A549 (cell line): ENCODE measurements around the gene EXOC1. TPM values are rescaled to one million over a fixed set of nuclear protein-coding genes. Genes with fewer than 3 reads are reported as not detected.

ENCODE experiments used
- ATAC-seq, 2 experiments: fragments of 200-7000 bp in 1 of 2; fragments of >200 bp in 1 of 2; cut with Nextera tagmentation in 1 of 2; cut with Tn5 transposase in 1 of 2; 3 replicates each; pipeline versions ENCODE4 v1.8.0 to v1.9.1; 2018 to 2020; ENCODE audit warnings: mild to moderate bottlenecking in 1 of 2, moderate library complexity in 1 of 2
- CTCF ChIA-PET: fragments of 300-600 bp; sonication (Branson Sonifier 250); formaldehyde crosslinking; extraction: SDS; loops from one replicate; lab custom pipeline; 2021; ENCODE audit warnings: antibody characterized with exemption, inconsistent platforms; lab: Yijun Ruan, JAX
- POLR2A ChIA-PET: fragments of 350-600 bp; formaldehyde crosslinking; extraction: SDS; loops from one replicate; lab custom pipeline; 2021; ENCODE audit warnings: antibody characterized with exemption, inconsistent platforms; lab: Yijun Ruan, JAX
- DNase-seq, 2 experiments: peaks; one replicate each; pipeline versions ENCODE4 v3.0.0 to v3.0.0-alpha.2; 2011 to 2016; ENCODE audit warnings: low read depth in 1 of 2, low spot score in 1 of 2
- FAIRE-seq: peaks from 2 replicates; lab custom pipeline; 2011; peaks lifted over from hg19 to GRCh38; lab: Jason Lieb, UNC
- H3K27ac ChIP-seq, 2 experiments: fragments of >200 bp; sonication (Bioruptor Twin); formaldehyde crosslinking; 3 replicates each; pipeline ENCODE4 v1.5.1; 2016 to 2017
- H3K4me1 ChIP-seq: fragments of >200 bp; sonication (Bioruptor Twin); formaldehyde crosslinking; 3 replicates; pipeline ENCODE4 v1.6.1; 2016
- H3K4me2 ChIP-seq: fragments of >200 bp; sonication (Bioruptor Twin); formaldehyde crosslinking; 3 replicates; pipeline ENCODE4 v1.6.1; 2016
- H3K4me3 ChIP-seq: fragments of >200 bp; sonication (Bioruptor Twin); formaldehyde crosslinking; 3 replicates; pipeline ENCODE4 v1.5.1; 2016
- H3K9me3 ChIP-seq: fragments of >200 bp; sonication (Bioruptor Twin); formaldehyde crosslinking; 3 replicates; pipeline ENCODE4 v1.6.1; 2016
- CBX8 ChIP-seq: fragments of 200-600 bp; sonication (generic); IDR thresholded peaks from 2 replicates; pipeline ENCODE4 v1.6.1; 2016
- CEBPB ChIP-seq, 2 experiments: fragments of >200 bp in 1 of 2; sonication (Bioruptor Twin) in 1 of 2; formaldehyde crosslinking in 1 of 2; IDR thresholded peaks; 2 replicates each; pipeline ENCODE4 v1.6.1; 2012 to 2016
- CHD4 ChIP-seq: fragments of 200-600 bp; sonication (generic); IDR thresholded peaks from 2 replicates; pipeline ENCODE4 v1.6.1; 2016; ENCODE audit warnings: antibody characterized with exemption, mild to moderate bottlenecking, borderline replicate concordance
- CTCF ChIP-seq: fragments of >200 bp; sonication (Bioruptor Twin); formaldehyde crosslinking; IDR thresholded peaks from 3 replicates; pipeline ENCODE4 v1.5.1; 2016
- EHF ChIP-seq: fragments of 250-450 bp; sonication (Bioruptor Pico); IDR thresholded peaks from 2 replicates; pipeline ENCODE4 v1.5.0; 2020; ENCODE audit warnings: mild to moderate bottlenecking
- ELK1 ChIP-seq: fragments of 150-350 bp; IDR thresholded peaks from 2 replicates; pipeline ENCODE4 v1.6.1; 2014; ENCODE audit warnings: low read depth, mild to moderate bottlenecking, low read length
- FOSL2 ChIP-seq, 2 experiments: fragments of 450-650 bp in 1 of 2; fragments of >200 bp in 1 of 2; sonication (Bioruptor Twin) in 1 of 2; formaldehyde crosslinking; IDR thresholded peaks; 2 replicates each; pipeline versions ENCODE4 v1.5.0 to v1.6.1; 2016 to 2020; ENCODE audit warnings: mild to moderate bottlenecking in 1 of 2, moderate library complexity in 1 of 2
- GATA3 ChIP-seq: IDR thresholded peaks from 2 replicates; pipeline ENCODE4 v1.6.1; 2012; ENCODE audit warnings: borderline replicate concordance
- KDM1A ChIP-seq: fragments of 200-600 bp; sonication (generic); IDR thresholded peaks from 2 replicates; pipeline ENCODE4 v1.6.1; 2016; ENCODE audit warnings: low read depth, mild to moderate bottlenecking
- NFE2L2 ChIP-seq: fragments of 150-350 bp; conservative IDR thresholded peaks from 2 replicates; pipeline ENCODE4 v1.6.1; 2014; ENCODE audit warnings: low read length
- NPAS2 ChIP-seq: fragments of 250-450 bp; sonication (Bioruptor Pico); IDR thresholded peaks from 2 replicates; pipeline ENCODE4 v1.8.0; 2022; ENCODE audit warnings: mild to moderate bottlenecking, moderate library complexity, borderline replicate concordance
- POLR2AphosphoS2 ChIP-seq: conservative IDR thresholded peaks from 2 replicates; pipeline ENCODE4 v1.6.1; 2012; ENCODE audit warnings: low read length, improper control_type of control experiment, inconsistent platforms
- RARB ChIP-seq: fragments of 250-450 bp; sonication (Bioruptor Pico); IDR thresholded peaks from 2 replicates; pipeline ENCODE4 v1.8.0; 2021; ENCODE audit warnings: mild to moderate bottlenecking, moderate library complexity
- SMC3 ChIP-seq: fragments of >200 bp; sonication (Bioruptor Twin); formaldehyde crosslinking; IDR thresholded peaks from 3 replicates; pipeline ENCODE4 v1.6.1; 2018; ENCODE audit warnings: inconsistent platforms
- TFCP2L1 ChIP-seq: fragments of 250-450 bp; sonication (Bioruptor Pico); IDR thresholded peaks from 2 replicates; pipeline ENCODE4 v1.5.0; 2021; ENCODE audit warnings: mild to moderate bottlenecking
- ZNF302 ChIP-seq: fragments of 250-450 bp; sonication (Bioruptor Pico); IDR thresholded peaks from 2 replicates; pipeline ENCODE4 v1.9.0; 2021; ENCODE audit warnings: inconsistent platforms, mild to moderate bottlenecking, moderate library complexity
- WGBS: methylation state at CpG from one replicate; pipeline ENCODE4 v1.1.6; 2017; ENCODE audit errors: missing lambda C conversion rate; 5-methylcytosine and 5-hydroxymethylcytosine counted together
- polyA plus RNA-seq, 4 experiments: library from polyadenylated mRNA; depleted of rRNA in 3 of 4; stranded (reverse); fragments of >200 nt; fragmentation: RNase III in 1 of 4; extraction: RNeasy Plus Mini Kit Qiagen cat#74134 plus additional on column Dnase treatment in 1 of 4; gene quantifications; 2 replicates in 3 of 4; 3 replicates in 1 of 4; pipeline ENCODE4 v1.2.3, GENCODE V29; 2011 to 2017
- TF ChIP-seq, protein P1 (sequence below): fragments of 250-450 bp; sonication (Bioruptor Pico); IDR thresholded peaks from 2 replicates; pipeline ENCODE4 v1.5.0; 2021; ENCODE audit warnings: mild to moderate bottlenecking, moderate library complexity, borderline replicate concordance
- TF ChIP-seq, protein P2 (sequence below): IDR thresholded peaks from 2 replicates; pipeline ENCODE4 v1.6.1; 2012; ENCODE audit warnings: low read depth, borderline replicate concordance

EXOC1 gene
- polyA plus RNA-seq, 2 of the 4 experiments (the other 2 are of a cell fraction): 12.8 to 22.4 TPM

DNA sequence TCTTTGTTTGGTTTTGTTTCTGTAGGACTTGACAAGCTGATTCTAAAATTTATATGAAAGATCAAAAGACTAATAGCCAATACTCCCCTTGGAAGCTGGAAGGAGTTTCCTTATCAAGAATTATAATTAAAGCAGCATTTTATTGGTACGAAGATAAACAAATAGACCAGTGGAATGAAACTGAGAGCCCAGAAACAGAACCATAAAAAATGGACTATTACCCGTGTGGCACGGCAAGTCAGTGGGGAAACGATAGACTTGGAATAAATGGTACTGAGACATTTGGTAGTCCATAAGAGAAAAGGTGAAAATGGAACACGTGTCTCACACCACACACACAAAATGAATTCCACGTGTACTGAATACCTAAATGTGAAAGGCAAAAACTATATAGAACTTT lies 52.9 kb downstream of the EXOC1 start:
- no peak for ATAC-seq
- no peak overlapping the region for H3K4me2 ChIP-seq
- POLR2A ChIA-PET: no interaction called here
- no peak overlapping the region for H3K27ac ChIP-seq
- FAIRE-seq: no peak
- no peaks in the 10 kb centered on the region for H3K9me3 ChIP-seq
- no peak overlapping the region for H3K4me3 ChIP-seq
- H3K4me1 ChIP-seq: peaks cover 9% of the 10 kb centered on the region; the same call in 2 of the 3 replicates
- DNase-seq: no peak
- TF ChIP-seq SMC3 (no peak), ELK1 (no peak), KDM1A (no peak), CHD4 (no peak), NFE2L2 (no peak), CBX8 (no peak), TFCP2L1 (CRISPR knock-in tag) (no peak), RARB (no peak), ZNF302 (no peak), CTCF (no peak)
- TF ChIP-seq, protein P1, sequence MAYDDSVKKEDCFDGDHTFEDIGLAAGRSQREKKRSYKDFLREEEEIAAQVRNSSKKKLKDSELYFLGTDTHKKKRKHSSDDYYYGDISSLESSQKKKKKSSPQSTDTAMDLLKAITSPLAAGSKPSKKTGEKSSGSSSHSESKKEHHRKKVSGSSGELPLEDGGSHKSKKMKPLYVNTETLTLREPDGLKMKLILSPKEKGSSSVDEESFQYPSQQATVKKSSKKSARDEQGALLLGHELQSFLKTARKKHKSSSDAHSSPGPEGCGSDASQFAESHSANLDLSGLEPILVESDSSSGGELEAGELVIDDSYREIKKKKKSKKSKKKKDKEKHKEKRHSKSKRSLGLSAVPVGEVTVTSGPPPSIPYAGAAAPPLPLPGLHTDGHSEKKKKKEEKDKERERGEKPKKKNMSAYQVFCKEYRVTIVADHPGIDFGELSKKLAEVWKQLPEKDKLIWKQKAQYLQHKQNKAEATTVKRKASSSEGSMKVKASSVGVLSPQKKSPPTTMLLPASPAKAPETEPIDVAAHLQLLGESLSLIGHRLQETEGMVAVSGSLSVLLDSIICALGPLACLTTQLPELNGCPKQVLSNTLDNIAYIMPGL (CRISPR knock-in tag): no peak
- TF ChIP-seq, protein P2, sequence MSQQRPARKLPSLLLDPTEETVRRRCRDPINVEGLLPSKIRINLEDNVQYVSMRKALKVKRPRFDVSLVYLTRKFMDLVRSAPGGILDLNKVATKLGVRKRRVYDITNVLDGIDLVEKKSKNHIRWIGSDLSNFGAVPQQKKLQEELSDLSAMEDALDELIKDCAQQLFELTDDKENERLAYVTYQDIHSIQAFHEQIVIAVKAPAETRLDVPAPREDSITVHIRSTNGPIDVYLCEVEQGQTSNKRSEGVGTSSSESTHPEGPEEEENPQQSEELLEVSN: no peak
- CTCF ChIA-PET: no interaction called here
- 79% methylated on average over 6 of the region's 6 CpGs for WGBS

DNA sequence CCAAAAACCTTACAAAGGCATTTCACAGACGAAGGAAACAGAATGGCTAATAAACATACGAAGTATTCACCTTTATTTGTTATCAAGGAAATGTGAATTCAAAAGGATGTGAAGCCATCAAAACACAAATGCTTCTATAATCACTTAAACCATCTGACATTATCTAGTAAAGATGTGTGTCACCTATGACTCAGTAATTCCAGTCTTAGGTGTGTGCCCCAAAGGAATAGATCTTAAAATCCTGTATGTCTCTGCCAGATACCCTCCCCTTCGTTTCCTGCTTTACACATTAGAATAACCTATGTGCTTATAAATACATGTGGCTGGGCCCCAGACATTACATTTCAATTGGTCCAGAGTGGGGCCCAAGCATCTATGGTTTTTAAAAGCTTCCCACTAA lies 53.5 kb downstream of the EXOC1 start:
- POLR2A ChIA-PET: no interaction called here
- H3K9me3 ChIP-seq: no peaks in the 10 kb centered on the region
- TF ChIP-seq FOSL2 (IDR thresholded peaks at IDR 0.05) (no peak), FOSL2 (CRISPR knock-in tag; IDR thresholded peaks at IDR 0.05) (peak; percentile 33; the same call in 1 of the 2 replicates), POLR2AphosphoS2 (no peak)
- TF ChIP-seq, all 56 proteins: peak for 1
- Histone ChIP-seq H3K4me3 (no peak overlapping the region), H3K27ac (no peak overlapping the region), H3K4me1 (peaks cover 9% of the 10 kb centered on the region; the same call in 2 of the 3 replicates), H3K4me2 (peak overlapping the region; percentile 25; the same call in 1 of the 3 replicates)
- ATAC-seq: no peak
- no peak for FAIRE-seq
- 38% methylated on average over 3 of the region's 3 CpGs for WGBS
- peak in 1 of 2 experiments; percentile 10 for DNase-seq
- CTCF ChIA-PET: interaction anchor here (1.0 kb wide), 1 partner anchor 39 kb away, joined by 3 read pairs; no protein-coding TSS in a partner anchor

- TF ChIP-seq, protein P1 (CRISPR knock-in tag): no peak
- TF ChIP-seq KDM1A: no peak
- TF ChIP-seq CEBPB (IDR thresholded peaks at IDR 0.05): no peak
- TF ChIP-seq CTCF: no peak
- no peak for TF ChIP-seq NPAS2 (CRISPR knock-in tag)
- no peak for TF ChIP-seq GATA3
- TF ChIP-seq EHF: no peak
- DNase-seq (no peak), ATAC-seq (no peak), FAIRE-seq (no peak)
- H3K4me2 ChIP-seq: peak overlapping the region; percentile 25; the same call in 1 of the 3 replicates
- no peak overlapping the region for H3K4me3 ChIP-seq
- ChIA-PET POLR2A (no interaction called here), CTCF (interaction anchor here (1.0 kb wide), 1 partner anchor 40 kb away, joined by 3 read pairs; no protein-coding TSS in a partner anchor)
- peaks cover 9% of the 10 kb centered on the region; the same call in 2 of the 3 replicates for H3K4me1 ChIP-seq
- H3K9me3 ChIP-seq: no peaks in the 10 kb centered on the region
- H3K27ac ChIP-seq: no peak overlapping the region
Measured at GRCh38 chr4:55907469-55907868, 54.0 kb downstream of the EXOC1 start.
